HG03025 (cell line): ENCODE data around the gene KIFC3.
"Not testable (repeated sequence)": the region's sequence is repeated elsewhere in the genome, so short reads cannot be mapped to it uniquely, and the experiment has no call there.

Experiments used
- ATAC-seq: cut with Tn5 transposase; IDR thresholded peaks from one replicate; pipeline ENCODE4 v1.9.1; 2021; ENCODE audit warnings: mild to moderate bottlenecking, moderate library complexity; ENCODE audit not compliant: unreplicated experiment, low FRiP score

The KIFC3 gene

DNA sequence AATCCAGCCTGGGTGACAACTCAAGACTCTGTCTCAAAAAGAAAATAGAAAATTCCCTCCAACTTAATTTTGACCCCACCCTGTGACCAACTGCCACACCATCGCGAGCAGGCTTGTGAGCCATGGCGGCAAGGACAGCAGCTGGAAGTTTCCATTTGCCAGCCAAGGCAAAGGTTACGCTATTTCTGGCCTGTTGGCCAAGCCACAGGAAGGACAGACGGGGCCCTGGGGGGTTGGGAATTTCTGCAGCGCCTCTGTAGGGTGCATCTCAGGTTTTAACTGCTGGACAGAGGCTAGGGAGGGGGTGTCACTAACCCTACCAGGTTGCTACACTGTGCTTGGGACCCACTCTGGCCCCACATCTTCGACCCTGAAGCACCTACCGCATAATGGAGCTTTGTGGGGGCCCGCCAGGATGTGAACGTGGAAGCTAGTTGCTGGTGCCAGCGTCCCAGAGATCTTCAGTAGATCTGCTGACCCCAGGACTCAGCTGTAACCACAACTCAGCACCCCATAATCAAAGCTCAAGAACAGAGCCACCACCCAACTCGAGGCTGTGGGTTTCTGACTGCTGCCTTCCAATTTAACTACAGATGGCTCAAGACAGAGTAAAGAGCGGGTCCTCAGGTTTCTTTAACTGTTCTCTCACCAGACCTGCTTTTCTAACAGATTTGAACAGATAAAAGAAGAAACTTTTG, 10.9 kb downstream of the KIFC3 start:
- no peak for ATAC-seq

DNA sequence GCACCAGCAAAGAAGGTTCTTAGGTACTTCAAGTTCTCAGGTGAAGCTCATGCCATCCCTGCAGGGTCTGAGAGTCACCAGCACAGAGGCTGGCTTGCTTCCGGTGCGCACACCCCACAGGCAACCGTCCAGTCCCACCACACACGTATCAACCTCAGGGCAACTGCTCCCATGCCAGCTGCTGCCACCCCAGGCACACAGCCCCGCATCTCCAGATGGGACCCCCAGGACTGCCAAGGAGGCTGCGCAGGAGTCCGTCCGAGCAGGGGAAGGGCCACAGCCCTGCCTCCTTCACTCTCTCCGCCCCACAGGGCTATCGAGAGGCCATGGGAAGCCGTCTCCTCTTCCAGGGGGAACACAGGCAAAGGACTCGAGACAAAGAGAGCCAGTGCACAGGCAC, 13.3 kb downstream of the KIFC3 start:
- no peak for ATAC-seq

DNA sequence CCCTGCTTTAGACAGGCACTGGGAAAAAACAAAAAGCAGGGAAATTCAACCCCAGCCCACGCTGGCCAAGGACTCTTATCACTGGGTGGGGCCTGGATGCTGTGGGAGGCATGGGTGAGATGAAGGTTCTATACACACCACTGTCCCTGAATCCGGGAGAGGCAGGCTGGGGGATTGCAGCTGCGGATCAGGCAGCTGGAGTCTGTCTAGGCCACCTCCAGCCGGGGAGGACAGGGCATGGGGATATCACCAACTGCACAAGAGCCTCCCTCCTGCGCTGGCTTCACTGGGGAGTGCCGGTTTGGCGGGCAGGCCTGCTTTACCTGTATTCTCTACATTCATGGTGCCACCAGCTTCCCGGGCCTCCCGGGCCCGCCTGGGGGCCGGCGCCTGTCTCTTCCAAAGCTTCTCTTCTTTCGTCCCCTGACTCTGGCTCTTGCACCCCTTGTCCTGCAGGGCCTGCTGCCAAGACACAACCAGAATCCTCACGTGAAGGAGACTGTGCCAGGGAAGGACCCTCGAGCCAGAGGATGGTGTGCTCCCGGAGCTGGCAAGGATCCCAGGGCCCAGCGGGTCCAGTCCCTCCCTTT, 13.9 kb downstream of the KIFC3 start:
- ATAC-seq: no peak

DNA sequence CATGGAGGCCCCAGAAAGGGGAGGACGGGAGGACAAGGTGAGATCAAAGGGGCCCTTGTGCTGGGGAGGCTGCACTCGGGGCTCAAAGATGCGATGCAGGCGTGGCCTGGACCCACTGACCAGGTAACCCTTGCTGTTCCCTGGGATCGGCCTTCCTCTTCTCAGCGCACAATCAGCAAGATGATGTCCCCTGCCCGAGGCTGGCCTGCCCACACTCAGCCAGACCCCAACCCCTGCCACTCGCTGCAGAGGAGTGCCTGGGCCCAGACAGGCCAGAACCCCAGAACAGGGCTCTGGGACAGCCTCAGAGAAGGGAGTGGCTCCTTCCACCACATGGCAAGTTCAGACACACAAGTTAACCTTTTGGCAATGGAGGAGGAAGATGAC, 14.8 kb downstream of the KIFC3 start:
- ATAC-seq: no peak

DNA sequence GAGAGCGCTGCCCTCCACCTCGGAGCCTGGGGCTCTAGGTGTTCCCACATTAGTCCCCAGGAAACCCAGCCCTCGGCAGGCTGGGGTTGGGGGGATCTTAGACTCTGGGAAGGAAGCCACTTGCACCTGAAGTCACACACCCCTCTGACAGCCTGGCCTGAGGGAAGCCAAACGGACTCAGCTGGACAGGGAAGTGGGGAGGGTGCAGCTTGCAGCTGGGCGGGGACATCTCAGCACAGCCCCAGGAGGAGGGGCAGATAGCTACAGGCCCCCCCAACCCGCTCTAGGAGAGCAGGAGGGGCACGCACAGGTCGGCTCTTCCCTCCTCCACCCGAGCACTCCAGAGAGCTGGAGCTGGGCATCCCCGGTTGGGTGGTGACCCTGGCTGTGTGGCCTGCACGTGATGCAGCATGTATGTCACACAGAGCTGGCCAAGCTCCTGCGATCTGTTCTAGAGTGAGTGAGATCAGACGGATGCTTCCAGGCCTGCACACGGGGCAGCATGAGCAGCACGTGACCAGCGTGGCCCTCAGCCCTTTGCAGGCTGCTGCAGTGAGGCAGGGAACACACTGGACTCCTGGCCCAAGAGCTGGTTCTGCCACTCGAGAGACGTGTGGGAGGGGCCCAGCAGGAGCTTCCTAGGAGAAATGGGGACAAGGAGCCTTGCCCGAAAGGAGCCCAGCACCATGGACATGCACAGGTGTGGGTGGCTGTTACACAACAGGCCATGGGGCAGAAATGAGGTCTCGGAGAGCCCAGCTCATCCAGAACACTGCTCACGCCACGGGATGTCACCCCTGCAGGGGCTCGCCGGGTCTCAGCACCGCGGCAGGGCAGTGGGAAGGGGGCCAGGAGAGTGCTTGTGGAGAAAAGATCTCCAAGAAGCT, 15.4 kb downstream of the KIFC3 start:
- no peak for ATAC-seq

DNA sequence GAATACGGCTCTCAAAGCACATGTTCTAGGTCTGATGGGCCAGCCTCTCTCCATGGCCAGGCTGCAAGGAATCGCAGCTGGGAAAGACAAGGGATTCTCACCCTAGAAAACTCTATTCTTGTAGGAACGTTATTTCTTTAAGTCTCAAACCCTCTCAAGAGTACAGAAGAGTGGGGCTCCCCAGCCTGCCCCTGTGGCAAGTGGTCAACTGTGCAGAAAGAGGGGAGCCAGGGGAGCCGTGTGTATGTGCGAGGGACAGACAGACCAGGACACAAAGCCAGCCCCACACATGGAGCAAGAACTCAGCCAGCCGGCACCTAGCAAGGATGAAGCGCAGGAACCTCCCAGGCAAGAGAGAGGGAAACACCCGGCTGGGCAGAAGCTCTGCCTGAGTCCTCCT, 16.4 kb downstream of the KIFC3 start:
- ATAC-seq: no peak

DNA sequence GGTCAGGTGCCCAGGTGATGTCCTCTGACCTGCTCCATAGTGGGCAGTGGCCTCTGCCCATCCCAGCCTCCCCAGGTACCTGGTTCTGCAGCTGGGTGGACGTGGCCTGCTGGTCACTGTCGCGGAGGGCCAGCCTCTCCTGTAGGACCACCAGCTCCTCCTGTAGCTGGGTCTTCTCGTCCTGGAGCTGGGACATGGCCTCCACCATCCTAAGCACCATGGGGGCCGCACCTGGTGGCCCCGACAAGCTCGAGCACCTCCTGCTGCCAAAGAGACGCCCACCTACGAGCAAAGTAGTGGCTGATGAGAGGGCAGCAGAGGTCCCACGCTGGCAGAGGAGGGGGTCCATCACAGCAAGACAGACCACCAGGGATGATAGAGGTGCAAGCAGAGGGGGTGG, 16.9 kb downstream of the KIFC3 start:
- no peak for ATAC-seq

DNA sequence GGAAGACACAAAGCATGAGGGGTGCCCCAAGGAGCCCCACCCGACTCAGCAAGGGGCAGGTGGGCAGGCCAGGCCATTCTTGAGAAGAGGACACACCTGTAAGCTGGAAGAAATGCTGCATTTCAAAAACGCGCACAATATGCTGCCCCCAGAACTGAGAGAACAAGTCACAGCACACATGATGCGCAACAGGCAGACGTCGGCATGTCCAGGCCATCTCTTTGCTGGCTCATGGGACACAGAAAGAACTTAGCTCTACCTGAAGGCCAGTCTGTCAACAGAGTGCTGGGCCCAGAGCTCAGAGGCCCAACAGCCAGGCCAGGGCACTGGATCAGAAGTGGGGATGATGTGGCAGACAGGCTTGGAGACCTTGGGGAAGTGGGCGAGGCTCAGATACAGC, 18.0 kb downstream of the KIFC3 start:
- ATAC-seq: no peak

DNA sequence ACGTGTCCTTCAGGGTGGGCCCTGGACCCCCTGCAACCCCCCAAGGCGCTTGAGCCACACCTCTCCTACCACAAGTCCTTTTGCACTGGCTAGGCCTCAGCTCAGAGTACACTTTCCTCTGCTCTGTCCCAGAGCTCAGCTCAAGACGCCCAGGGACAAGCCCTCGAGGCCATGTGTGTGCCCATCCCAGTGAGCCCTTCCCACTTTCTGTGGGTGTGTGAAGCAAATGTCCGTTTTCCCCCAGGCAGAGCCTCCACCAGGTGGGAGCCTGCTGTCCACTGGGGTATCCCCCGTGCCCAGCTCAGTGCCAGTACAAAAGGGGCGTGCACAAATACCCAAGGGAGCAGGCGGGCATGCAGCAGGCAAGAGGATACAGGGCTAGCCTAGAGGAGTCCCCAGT, 18.4 kb downstream of the KIFC3 start:
- ATAC-seq: no peak

DNA sequence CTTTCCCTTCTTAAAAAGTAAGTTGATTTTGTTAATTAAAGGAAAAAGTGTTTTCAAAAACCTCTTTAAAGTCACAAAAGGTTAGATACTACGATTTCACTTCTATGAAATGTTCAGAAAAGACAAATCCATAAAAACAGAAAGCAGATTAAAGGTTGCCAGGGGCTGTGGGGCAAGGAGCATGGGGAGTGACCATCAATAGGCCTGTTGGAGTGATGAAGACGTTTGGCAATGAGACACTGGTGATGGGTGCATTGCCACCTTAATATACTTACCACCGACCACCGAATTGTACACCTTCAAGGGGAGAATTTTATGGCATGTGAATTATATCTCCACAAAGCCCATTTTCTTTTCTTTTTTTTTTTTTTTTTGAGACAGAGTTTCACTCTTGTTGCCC, 19.2 kb downstream of the KIFC3 start:
- no peak for ATAC-seq

DNA sequence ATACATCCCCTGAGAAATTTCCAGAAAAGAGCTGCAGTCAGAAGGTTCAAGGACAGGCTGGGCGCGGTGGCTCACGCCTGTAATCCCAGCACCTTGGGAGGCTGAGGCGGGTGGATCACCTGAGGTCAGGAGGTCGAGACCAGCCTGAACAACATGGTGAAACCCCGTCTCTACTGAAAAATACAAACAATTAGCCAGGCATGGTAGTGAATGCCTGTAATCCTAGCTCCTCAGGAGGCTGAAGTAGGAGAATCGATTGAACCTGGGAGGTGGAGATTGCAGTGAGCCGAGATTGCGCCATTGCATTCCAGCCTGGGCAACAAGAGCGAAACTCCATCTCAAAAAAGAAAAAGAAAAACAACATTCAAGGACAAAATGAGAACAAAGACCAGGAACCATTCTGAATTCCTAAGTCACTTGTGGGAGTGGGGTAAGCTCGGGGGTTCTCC, 19.7 kb downstream of the KIFC3 start:
- not testable (repeated sequence) for ATAC-seq

DNA sequence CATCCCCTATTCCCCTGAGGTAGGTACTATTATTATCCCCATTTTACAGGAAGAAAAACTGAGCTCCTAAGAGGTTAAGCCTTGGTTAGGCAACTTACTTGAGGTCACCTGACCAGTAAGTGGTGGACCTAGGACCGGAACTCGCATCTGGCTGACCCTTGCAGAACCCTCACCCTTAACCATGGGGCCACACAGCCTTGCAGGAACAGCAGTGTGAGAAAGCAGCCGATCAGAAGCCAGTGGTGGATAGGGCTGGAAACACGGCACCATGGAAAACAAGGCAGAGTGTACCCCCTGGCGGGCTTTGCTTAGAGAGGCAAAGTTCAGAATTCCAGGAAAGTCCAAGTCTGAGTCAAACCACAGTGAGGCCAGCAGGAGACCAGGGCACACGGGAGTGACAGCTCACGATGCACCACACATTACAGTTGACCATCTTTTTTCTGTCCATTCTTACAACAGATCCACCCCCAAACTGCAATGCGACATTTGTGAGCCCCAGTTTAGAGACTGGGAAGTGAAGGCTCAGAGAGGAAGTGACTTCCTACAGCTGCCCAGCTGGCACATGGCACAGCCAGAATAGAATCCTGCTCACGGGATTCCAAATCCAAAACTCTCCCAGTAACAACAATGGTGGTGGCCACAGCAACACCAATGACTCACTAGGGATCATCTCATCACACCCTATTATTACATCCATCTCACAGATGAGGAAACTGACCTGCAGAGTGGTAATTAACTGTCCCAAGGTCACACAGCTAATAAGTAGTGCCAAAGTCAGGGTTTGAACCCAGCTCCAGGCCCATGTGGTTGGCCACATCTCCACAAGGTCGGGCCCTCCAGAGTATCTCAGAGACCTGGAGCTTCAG, 20.3 kb downstream of the KIFC3 start:
- no peak for ATAC-seq

DNA sequence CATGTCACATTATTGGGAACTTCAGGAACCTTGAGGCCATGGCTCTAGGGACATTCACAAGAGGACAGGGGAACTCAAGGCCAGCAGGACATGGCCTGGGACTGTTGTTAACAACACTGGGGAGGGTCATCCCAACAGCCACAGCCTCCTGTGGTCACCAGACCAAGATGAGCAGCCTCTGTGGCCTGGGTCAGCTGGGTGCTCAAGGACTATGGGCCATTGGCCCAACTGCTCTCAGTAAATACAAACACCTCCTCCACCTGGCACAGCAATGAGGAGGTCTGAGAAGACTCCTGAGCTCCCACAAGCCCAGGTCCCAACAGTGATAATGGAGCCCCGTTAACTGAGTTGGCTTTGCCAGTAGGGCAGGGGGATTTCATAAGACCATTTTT, 20.9 kb downstream of the KIFC3 start:
- ATAC-seq: no peak

DNA sequence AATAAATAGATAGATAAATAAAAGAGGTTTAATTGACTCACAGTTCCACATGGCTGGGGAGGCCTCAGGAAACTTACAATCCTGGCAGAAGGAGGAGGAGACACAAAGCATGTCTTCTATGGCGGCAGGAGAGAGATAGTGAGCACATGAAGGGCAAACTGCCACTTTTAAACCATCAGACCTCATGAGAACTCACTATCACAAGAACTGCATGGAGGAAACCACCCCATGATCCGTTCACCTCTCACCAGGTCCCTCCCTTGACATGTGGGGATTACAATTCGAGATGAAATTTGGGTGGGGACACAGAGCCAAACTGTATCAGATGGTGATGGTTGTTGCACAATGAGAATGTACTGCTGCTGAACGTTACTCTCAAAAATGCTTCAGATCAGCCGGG, 22.5 kb downstream of the KIFC3 start:
- ATAC-seq: not testable (repeated sequence)

DNA sequence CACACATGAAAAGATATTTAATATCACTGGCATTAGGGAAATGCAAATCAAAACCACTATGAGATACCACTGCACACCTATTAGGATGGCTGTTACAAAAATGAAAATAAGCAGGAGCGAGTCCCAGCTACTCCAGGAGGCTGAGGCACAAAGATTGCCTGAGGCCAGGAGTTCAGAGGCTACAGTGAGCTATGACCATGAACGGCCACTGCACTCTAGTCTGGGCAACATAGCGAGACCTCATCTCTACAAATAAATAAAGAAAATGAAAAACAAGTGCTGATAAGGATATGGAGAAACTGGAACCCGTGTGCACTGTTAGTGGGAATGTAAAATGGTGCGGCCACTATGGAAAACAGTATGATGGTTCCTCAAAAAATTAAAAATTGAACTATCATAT, 23.6 kb downstream of the KIFC3 start:
- ATAC-seq: no peak

DNA sequence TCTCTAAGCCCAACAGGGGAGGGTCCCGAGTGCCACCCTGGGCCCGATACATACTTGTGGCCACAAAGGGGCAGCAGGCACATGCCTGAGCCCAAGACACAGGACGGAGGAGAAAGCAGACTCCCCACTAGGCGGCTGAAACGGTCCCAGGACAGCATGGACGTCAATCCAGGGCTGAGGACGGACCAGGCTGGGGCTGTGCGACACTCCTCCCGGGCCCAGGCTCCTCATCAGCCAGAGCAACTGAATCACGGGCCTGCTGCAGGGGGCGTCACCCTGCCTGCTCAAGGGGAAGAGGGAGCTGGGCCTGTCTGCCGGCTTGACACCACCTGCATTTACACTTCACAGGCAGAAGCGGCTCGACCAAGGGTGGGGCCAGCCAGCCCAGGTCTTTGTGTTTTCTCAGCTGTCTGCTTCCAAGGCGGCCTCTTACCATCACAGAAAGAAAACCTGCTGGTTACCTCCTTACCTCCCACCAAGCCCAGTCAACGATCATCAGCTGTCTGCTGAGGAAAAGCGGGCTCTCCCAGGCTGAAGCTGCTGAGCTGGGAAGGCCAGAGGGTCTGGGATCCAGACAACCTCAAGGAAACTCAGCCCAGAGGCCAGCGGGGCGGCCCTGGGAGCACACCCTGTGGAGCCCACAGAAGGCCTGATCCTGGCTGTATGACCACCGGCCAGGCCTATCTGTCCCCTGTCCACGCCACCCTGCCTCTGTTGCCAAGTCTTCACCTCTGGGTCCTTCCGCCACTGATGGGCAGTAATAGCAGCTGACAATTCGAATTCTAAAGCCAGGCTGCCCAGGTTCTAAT, 26.4 kb downstream of the KIFC3 start:
- ATAC-seq: no peak

DNA sequence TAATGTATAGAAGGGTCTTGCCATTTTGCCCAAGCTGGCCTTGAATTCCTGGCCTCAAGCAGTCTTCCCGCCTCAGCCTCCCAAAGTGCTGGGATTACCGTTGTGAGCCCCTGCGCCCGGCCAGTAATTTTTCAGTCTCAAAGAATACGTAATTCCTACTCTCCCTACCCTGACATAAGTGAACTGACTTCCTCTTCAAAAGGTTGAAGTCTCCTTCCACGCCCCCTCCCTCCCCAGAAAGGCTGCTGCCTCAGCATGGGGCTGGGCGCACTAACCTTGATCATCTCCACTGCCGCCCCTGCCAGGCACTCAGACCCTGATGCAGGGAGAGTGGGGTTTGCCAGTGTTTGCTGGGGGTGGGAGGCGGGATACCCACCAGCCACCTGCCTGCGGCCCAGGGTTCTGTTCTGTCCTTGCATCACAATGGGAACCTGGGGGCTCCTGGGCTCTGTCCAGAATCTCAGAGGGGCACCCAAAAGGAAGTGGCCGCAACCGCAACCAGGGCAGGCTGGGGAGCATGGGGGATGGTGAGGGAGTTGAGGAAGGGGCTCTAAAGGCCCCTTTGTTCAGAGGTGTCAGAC, 27.5 kb downstream of the KIFC3 start:
- ATAC-seq: no peak

DNA sequence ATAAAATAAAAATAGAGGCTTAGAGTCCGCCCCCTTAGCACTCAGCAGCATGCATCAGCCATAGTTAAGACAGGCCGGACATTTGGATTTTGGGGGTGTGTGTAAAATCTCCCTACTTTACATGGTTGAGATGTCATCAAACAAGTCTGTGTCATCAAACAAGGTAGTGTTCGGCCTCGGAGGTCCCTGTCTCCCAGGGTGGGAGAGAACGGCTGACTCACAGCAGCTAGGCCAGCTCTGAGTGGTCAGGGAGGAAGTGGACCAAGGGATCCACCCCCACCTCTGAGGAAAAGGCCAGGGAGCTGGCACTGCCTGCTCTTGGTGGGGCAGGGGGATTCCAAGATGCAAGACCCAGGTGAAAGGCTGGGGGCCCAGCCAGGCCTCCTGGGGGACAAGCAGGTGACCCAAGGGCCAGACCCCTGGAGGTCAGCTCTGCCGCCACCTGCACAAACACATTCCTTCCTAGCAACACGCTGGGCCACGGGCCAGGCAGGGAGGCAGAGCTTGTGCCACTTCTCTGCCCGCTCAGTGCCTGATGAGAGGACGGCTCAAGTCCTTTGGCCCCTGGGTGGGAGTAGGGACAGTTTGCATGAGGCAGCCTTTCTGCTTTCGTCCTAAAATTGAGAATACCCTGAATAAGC, 28.5 kb downstream of the KIFC3 start:
- no peak for ATAC-seq

DNA sequence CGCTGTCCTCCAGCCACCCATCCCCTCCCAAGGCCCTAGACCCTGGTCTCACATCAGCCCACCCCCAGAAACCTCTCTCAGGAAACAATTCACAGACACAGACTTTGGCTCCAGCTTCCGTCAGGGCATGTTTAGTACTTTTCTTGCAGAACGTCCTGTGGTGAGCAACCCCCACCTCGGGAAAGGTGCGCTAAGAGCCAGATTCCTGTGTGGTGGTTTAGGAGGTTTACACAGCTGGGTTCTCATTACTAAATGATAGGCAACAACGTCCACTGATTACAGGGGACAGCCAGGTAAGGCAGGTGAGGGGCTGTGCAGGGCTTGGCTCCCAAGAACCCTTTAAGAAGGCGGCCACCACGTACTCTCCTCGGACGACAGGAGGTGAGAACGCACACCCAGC, 29.3 kb downstream of the KIFC3 start:
- no peak for ATAC-seq
